ENCODE measurements around the gene SKIC8. TPM values are rescaled to one million over a fixed set of nuclear protein-coding genes. Genes with fewer than 3 reads are reported as not detected.

The SKIC8 gene
- 56.3 TPM for polyA plus RNA-seq (2013, experiment 1 of 4)
- polyA plus RNA-seq (2013, experiment 2 of 4): 57.4 TPM
- polyA plus RNA-seq (2013, experiment 3 of 4): 45.5 TPM
- polyA plus RNA-seq (2013, experiment 4 of 4): 48.3 TPM

DNA sequence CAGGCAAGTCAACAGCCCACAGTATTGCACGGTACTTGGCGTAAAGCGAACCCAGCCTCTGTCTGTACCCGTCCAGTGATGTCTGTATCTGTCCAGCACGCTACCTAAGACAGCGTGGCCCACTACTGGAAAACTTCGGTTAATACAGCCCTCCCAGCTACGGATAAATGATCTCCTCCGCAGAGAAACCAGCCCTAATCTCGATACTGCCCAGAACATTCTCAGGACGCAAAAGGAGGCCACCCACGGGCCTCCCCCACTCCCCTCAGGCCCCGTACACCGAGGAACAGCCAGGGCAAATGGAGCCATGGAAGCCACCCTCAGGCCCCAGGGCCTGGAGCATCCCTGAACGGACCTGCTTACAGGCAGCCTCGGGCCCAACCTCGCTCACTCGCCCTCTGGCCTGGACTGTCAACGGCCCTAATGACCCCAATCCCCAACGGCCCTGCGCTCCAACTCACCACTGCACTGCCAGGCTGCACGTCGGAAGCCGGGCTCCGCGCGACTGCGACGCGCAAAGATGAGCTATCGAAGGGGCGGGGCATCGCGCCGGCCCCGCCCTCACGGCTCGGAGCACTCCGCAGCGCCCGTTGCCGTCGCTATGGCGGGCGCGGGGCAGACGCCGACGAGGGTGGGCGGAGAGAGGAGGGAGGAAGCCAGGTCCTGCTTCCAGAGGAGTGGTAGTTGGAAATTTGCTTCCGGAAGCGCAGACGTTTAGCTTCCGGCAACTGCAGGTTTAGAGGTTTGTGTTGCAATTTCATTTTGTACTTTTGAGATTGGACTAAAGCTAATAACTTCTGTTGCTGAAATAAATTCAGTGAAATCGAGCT lies at the start of gene SKIC8:
Gene SKIC8, minus strand, starts transcription at position 509 of the 830 bp plus-strand sequence. CDS start 3,923 bp downstream, outside the sequence.
- Histone ChIP-seq H3K4me1 (ENCODE audit: control insufficient read depth, insufficient read depth, low read length) (no peaks in the 10 kb centered on the region), H3K36me3 (ENCODE audit: control insufficient read depth, insufficient read depth, low read length) (no peaks in the 10 kb centered on the region), H3K27ac (ENCODE audit: insufficient read depth, low read depth, low read length, poor library complexity, severe bottlenecking) (peak within 1 kb of the TSS; percentile 38), H3K4me3 (ENCODE audit: insufficient read depth, low read depth, low read length) (peak within 1 kb of the TSS; percentile 95), H3K27me3 (ENCODE audit: control insufficient read depth, insufficient read depth, low read length, poor library complexity, severe bottlenecking) (peaks cover 16% of the 10 kb centered on the region), H3K9me3 (ENCODE audit: control insufficient read depth, low read length) (no peaks in the 10 kb centered on the region)
- 1% methylated on average over 55 of the region's 55 CpGs for WGBS, 2 experiments

- no peaks in the 10 kb centered on the region for H3K27me3 ChIP-seq (ENCODE audit: control insufficient read depth, insufficient read depth, low read length, poor library complexity, severe bottlenecking)
- 86 to 88% methylated on average over 17 of the region's 17 CpGs for WGBS, 2 experiments
- H3K36me3 ChIP-seq (ENCODE audit: control insufficient read depth, insufficient read depth, low read length): peaks cover 36% of the 10 kb centered on the region
Measured at GRCh38 chr15:78347586-78348543, 48.5 kb upstream of the SKIC8 start.

GRCh38 chr15:78345396-78346125 lies 46.2 kb upstream of the SKIC8 start:
- Histone ChIP-seq H3K9me3 (ENCODE audit: control insufficient read depth, low read length) (no peaks in the 10 kb centered on the region), H3K36me3 (ENCODE audit: control insufficient read depth, insufficient read depth, low read length) (peaks cover 36% of the 10 kb centered on the region), H3K27me3 (ENCODE audit: control insufficient read depth, insufficient read depth, low read length, poor library complexity, severe bottlenecking) (peaks cover 18% of the 10 kb centered on the region), H3K4me3 (ENCODE audit: insufficient read depth, low read depth, low read length) (peak overlapping the region; percentile 12), H3K4me1 (ENCODE audit: control insufficient read depth, insufficient read depth, low read length) (peaks cover 24% of the 10 kb centered on the region), H3K27ac (ENCODE audit: insufficient read depth, low read depth, low read length, poor library complexity, severe bottlenecking) (no peak overlapping the region)
- 94 to 95% methylated on average over 8 to 9 of the region's 9 CpGs for WGBS, 2 experiments

More at GRCh38 chr15:78347586-78348543, 48.5 kb upstream of the SKIC8 start:
- Histone ChIP-seq H3K4me3 (ENCODE audit: insufficient read depth, low read depth, low read length) (no peak overlapping the region), H3K4me1 (ENCODE audit: control insufficient read depth, insufficient read depth, low read length) (peaks cover 16% of the 10 kb centered on the region), H3K9me3 (ENCODE audit: control insufficient read depth, low read length) (no peaks in the 10 kb centered on the region), H3K27ac (ENCODE audit: insufficient read depth, low read depth, low read length, poor library complexity, severe bottlenecking) (no peak overlapping the region)

DNA sequence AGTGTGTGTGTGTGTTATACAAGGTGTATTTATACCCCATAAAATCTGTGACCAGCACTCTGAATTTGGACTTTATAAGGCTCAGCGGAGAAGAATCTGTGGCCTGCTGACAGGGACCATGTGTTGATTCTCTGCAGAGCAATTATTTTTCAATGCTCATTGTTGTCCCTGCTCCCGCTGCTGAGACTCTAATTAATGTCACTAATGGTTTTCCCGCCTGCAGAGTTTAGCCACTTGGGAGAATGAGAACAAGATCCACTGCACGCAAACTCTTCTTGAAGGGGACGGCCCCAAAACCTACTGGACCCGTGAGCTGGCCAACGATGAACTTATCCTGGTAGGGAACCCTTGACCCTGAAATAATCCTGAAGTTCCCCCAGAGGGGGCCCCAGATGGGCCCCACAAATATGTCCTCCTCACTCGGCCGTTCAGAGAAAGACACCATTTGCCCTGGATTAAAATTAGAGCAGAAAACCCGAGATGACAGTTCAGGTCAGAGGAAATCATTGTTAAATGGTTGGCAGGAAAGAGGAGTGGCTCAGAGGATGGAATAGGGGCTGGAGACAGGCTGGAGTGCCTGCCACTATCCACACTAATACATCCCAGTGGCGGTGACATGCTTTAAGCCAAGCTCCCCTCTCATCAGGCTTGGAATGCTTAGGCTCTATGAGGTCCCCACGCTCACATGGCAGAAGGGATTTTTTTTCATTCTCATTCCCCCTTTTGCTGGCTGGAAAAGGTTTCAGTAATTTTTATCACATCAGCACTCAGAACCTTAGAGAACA lies 44.1 kb upstream of the SKIC8 start:
- H3K27me3 ChIP-seq (ENCODE audit: control insufficient read depth, insufficient read depth, low read length, poor library complexity, severe bottlenecking): peaks cover 36% of the 10 kb centered on the region
- no peak overlapping the region for H3K27ac ChIP-seq (ENCODE audit: insufficient read depth, low read depth, low read length, poor library complexity, severe bottlenecking)
- H3K4me3 ChIP-seq (ENCODE audit: insufficient read depth, low read depth, low read length): peak overlapping the region; percentile 65
- WGBS, 2 experiments: 77 to 81% methylated on average over 12 of the region's 12 CpGs
- peaks cover 38% of the 10 kb centered on the region for H3K4me1 ChIP-seq (ENCODE audit: control insufficient read depth, insufficient read depth, low read length)
- peaks cover 34% of the 10 kb centered on the region for H3K36me3 ChIP-seq (ENCODE audit: control insufficient read depth, insufficient read depth, low read length)
- no peaks in the 10 kb centered on the region for H3K9me3 ChIP-seq (ENCODE audit: control insufficient read depth, low read length)

GRCh38 chr15:78342021-78342420 lies 42.6 kb upstream of the SKIC8 start:
- Histone ChIP-seq H3K36me3 (ENCODE audit: control insufficient read depth, insufficient read depth, low read length) (peaks cover 19% of the 10 kb centered on the region), H3K27ac (ENCODE audit: insufficient read depth, low read depth, low read length, poor library complexity, severe bottlenecking) (no peak overlapping the region), H3K9me3 (ENCODE audit: control insufficient read depth, low read length) (no peaks in the 10 kb centered on the region), H3K27me3 (ENCODE audit: control insufficient read depth, insufficient read depth, low read length, poor library complexity, severe bottlenecking) (peaks cover 40% of the 10 kb centered on the region), H3K4me1 (ENCODE audit: control insufficient read depth, insufficient read depth, low read length) (peaks cover 34% of the 10 kb centered on the region), H3K4me3 (ENCODE audit: insufficient read depth, low read depth, low read length) (peak overlapping the region; percentile 65)
- 43 to 49% methylated on average over 5 of the region's 5 CpGs for WGBS, 2 experiments

DNA sequence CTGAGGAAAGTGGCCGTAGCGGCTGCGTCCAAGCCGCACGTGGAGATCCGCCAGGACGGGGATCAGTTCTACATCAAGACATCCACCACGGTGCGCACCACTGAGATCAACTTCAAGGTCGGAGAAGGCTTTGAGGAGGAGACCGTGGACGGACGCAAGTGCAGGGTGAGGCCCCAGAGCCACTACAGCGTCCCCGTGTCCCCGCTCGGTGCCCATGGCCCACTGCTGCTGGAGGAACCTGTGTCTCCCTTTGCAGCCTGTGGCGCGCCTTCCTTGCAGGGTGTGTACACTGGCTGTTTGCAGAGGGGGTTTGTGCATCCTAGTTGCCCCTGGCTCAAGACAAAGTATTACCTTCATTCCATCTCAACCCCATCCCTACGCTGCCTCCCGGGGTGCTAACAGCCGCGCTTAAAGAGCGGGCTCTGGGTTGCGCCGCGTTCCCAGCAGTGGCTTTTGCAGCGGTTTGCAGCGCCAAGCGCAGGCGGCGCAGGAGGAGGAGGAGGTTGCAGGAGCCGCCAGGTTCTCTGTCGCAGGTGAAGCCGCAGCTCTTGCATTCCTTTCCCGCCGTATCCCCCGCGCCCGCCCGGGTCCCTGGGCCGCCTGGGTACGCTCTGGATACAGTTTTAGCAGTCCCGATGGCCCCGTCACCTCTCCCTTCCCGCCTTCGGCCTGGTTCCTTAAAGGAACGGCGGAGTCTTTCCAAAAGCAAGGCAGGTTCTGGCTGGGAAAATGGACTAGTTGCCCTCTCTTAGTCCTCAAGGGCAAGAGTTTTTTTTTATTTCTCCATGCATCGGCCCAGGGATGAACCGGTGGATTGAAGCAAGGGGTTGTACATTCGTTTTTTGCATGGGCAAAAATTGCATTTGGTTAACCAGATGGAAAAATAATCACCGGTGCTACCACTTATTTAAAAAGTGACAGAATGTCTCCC lies 41.9 kb upstream of the SKIC8 start:
- Histone ChIP-seq H3K27me3 (ENCODE audit: control insufficient read depth, insufficient read depth, low read length, poor library complexity, severe bottlenecking) (peaks cover 40% of the 10 kb centered on the region), H3K4me1 (ENCODE audit: control insufficient read depth, insufficient read depth, low read length) (peaks cover 34% of the 10 kb centered on the region), H3K27ac (ENCODE audit: insufficient read depth, low read depth, low read length, poor library complexity, severe bottlenecking) (no peak overlapping the region), H3K4me3 (ENCODE audit: insufficient read depth, low read depth, low read length) (peak overlapping the region; percentile 65), H3K9me3 (ENCODE audit: control insufficient read depth, low read length) (no peaks in the 10 kb centered on the region), H3K36me3 (ENCODE audit: control insufficient read depth, insufficient read depth, low read length) (peaks cover 14% of the 10 kb centered on the region)
- 4% methylated on average over 53 of the region's 53 CpGs for WGBS, 2 experiments

- no peaks in the 10 kb centered on the region for H3K9me3 ChIP-seq (ENCODE audit: control insufficient read depth, low read length)
- no peak within 1 kb of the TSS for H3K27ac ChIP-seq (ENCODE audit: insufficient read depth, low read depth, low read length, poor library complexity, severe bottlenecking)
- H3K4me1 ChIP-seq (ENCODE audit: control insufficient read depth, insufficient read depth, low read length): peaks cover 33% of the 10 kb centered on the region
- peaks cover 10% of the 10 kb centered on the region for H3K36me3 ChIP-seq (ENCODE audit: control insufficient read depth, insufficient read depth, low read length)
- H3K4me3 ChIP-seq (ENCODE audit: insufficient read depth, low read depth, low read length): peak within 1 kb of the TSS; percentile 65
- H3K27me3 ChIP-seq (ENCODE audit: control insufficient read depth, insufficient read depth, low read length, poor library complexity, severe bottlenecking): peaks cover 40% of the 10 kb centered on the region
- WGBS, 2 experiments: 1% methylated on average over 67 of the region's 67 CpGs
Measured at GRCh38 chr15:78340231-78341056, 41.0 kb upstream of the SKIC8 start, which contains the start of gene CRABP1. Gene CRABP1 (plus strand): TSS chr15:78340353. CDS start chr15:78340429, 76 bp downstream.

DNA sequence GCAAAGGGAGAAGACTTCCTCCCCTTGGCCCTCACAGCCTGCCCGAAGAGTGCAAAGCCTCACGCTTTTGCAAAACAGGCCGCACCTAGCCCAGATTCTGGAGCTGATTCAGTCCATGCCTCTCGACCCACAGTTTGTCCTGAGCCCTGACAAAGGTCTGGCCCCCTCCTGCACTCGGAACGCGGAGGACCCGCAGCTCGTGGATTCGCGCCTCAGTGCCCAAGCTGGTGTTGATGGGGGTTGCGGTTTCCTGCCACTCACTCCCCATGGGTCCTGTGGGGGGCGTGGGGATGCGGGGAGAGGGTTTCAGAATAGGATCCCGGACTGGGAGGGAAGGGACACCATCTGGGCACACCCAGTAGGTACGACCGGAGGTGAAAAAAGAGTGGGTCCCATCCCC lies 40.1 kb upstream of the SKIC8 start:
- peaks cover 40% of the 10 kb centered on the region for H3K27me3 ChIP-seq (ENCODE audit: control insufficient read depth, insufficient read depth, low read length, poor library complexity, severe bottlenecking)
- peaks cover 9% of the 10 kb centered on the region for H3K36me3 ChIP-seq (ENCODE audit: control insufficient read depth, insufficient read depth, low read length)
- H3K9me3 ChIP-seq (ENCODE audit: control insufficient read depth, low read length): no peaks in the 10 kb centered on the region
- H3K4me1 ChIP-seq (ENCODE audit: control insufficient read depth, insufficient read depth, low read length): peaks cover 30% of the 10 kb centered on the region
- H3K4me3 ChIP-seq (ENCODE audit: insufficient read depth, low read depth, low read length): peak overlapping the region; percentile 65
- WGBS, 2 experiments: 55 to 56% methylated on average over 17 of the region's 17 CpGs
- no peak overlapping the region for H3K27ac ChIP-seq (ENCODE audit: insufficient read depth, low read depth, low read length, poor library complexity, severe bottlenecking)

Measured in ectodermal cell (in vitro differentiated cells).